HepG2 (cell line): ENCODE measurements around the gene ACSL6. TPM values are rescaled to one million over a fixed set of nuclear protein-coding genes. Genes with fewer than 3 reads are reported as not detected.
A peak's percentile ranks its signal among the peaks of the same experiment; 100 is the strongest.

Experiments used
- ARID2 ChIP-seq: sonication (generic); formaldehyde crosslinking; IDR thresholded peaks from 2 replicates; pipeline ENCODE4 v1.8.1; 2022; ENCODE audit warnings: mild to moderate bottlenecking, missing genetic modification reagents, borderline replicate concordance
- ATF1 ChIP-seq: IDR thresholded peaks from 2 replicates; pipeline ENCODE4 v1.6.1; 2016; ENCODE audit warnings: mild to moderate bottlenecking, control low read depth
- ATF6 ChIP-seq: sonication (generic); formaldehyde crosslinking; conservative IDR thresholded peaks from 2 replicates; pipeline ENCODE4 v1.4.0; 2020; ENCODE audit warnings: missing genetic modification reagents
- DPF2 ChIP-seq: sonication (generic); formaldehyde crosslinking; IDR thresholded peaks from 2 replicates; pipeline ENCODE4 v1.4.0; 2020; ENCODE audit warnings: mild to moderate bottlenecking, low read depth, missing genetic modification reagents, borderline replicate concordance
- FIP1L1 ChIP-seq: fragments of 200-400 bp; formaldehyde crosslinking; IDR thresholded peaks from 2 replicates; pipeline ENCODE4 v1.6.1; 2018; ENCODE audit warnings: low read depth, mild to moderate bottlenecking, low read length, moderate library complexity, borderline replicate concordance; ENCODE audit not compliant: insufficient read depth
- HOXA9 ChIP-seq: sonication (generic); formaldehyde crosslinking; IDR thresholded peaks from 2 replicates; pipeline ENCODE4 v1.8.1; 2022; ENCODE audit warnings: missing genetic modification reagents, mild to moderate bottlenecking, moderate library complexity, borderline replicate concordance
- KLF9 ChIP-seq: IDR thresholded peaks from 2 replicates; pipeline ENCODE4 v1.6.1; 2016; ENCODE audit warnings: low read depth
- MTA3 ChIP-seq: sonication (generic); formaldehyde crosslinking; IDR thresholded peaks from 2 replicates; pipeline ENCODE4 v1.4.0; 2020; ENCODE audit warnings: missing genetic modification reagents
- NFIC ChIP-seq: IDR thresholded peaks from 2 replicates; pipeline ENCODE4 v1.6.1; 2012; ENCODE audit warnings: mild to moderate bottlenecking, low read length, inconsistent platforms
- NR2C2 ChIP-seq: sonication (generic); formaldehyde crosslinking; IDR thresholded peaks from 2 replicates; pipeline ENCODE4 v1.4.0; 2020; ENCODE audit warnings: missing genetic modification reagents, mild to moderate bottlenecking, moderate library complexity, borderline replicate concordance
- SOX6 ChIP-seq, 2 experiments: fragments of 450-650 bp in 1 of 2; sonication (generic) in 1 of 2; formaldehyde crosslinking in 1 of 2; IDR thresholded peaks; 2 replicates each; pipeline versions ENCODE4 v1.4.0 to v1.6.1; 2017 to 2020; ENCODE audit warnings: antibody characterized with exemption in 1 of 2, mild to moderate bottlenecking in 1 of 2, missing genetic modification reagents in 1 of 2
- ZBED4 ChIP-seq: sonication (generic); formaldehyde crosslinking; IDR thresholded peaks from 2 replicates; pipeline ENCODE4 v1.4.0; 2020; ENCODE audit warnings: missing genetic modification reagents, borderline replicate concordance
- ZBTB43 ChIP-seq: sonication (generic); formaldehyde crosslinking; conservative IDR thresholded peaks from 2 replicates; pipeline ENCODE4 v1.4.0; 2020; ENCODE audit warnings: missing genetic modification reagents
- ZFP82 ChIP-seq: sonication (generic); formaldehyde crosslinking; IDR thresholded peaks from 2 replicates; pipeline ENCODE4 v1.5.1; 2020; ENCODE audit warnings: mild to moderate bottlenecking, missing genetic modification reagents, borderline replicate concordance
- ZIK1 ChIP-seq: sonication (generic); formaldehyde crosslinking; IDR thresholded peaks from 2 replicates; pipeline ENCODE4 v1.5.0; 2020; ENCODE audit warnings: mild to moderate bottlenecking, low read depth, missing genetic modification reagents, borderline replicate concordance
- ZNF138 ChIP-seq: sonication (generic); formaldehyde crosslinking; IDR thresholded peaks from 2 replicates; pipeline ENCODE4 v1.5.0; 2020; ENCODE audit warnings: mild to moderate bottlenecking, low read depth, missing genetic modification reagents
- ZNF580 ChIP-seq: IDR thresholded peaks from 2 replicates; pipeline ENCODE4 v1.6.1; 2016; ENCODE audit warnings: low read depth, borderline replicate concordance
- ZNF75D ChIP-seq: sonication (generic); formaldehyde crosslinking; IDR thresholded peaks from 2 replicates; pipeline ENCODE4 v1.8.1; 2023; ENCODE audit warnings: missing genetic modification reagents, mild to moderate bottlenecking, borderline replicate concordance
- ZSCAN21 ChIP-seq: sonication (generic); formaldehyde crosslinking; IDR thresholded peaks from 2 replicates; pipeline ENCODE4 v1.8.0; 2022; ENCODE audit warnings: mild to moderate bottlenecking, missing genetic modification reagents, moderate library complexity, borderline replicate concordance
- polyA plus RNA-seq, 8 experiments: library from polyadenylated mRNA; depleted of rRNA in 3 of 8; stranded (reverse) in 7 of 8; unstranded in 1 of 8; fragments of >200 nt; fragmentation: Illumina TruSeq in 4 of 8; extraction: Trizol in 4 of 8; gene quantifications; 2 replicates each; pipeline versions ENCODE4 v1.2.1 to v1.2.3, GENCODE V29; 2011 to 2016; ENCODE audit warnings: low read depth in 4 of 8, missing spikeins in 1 of 8, mixed read lengths in 1 of 8; ENCODE audit not compliant: insufficient read depth in 1 of 8
- total RNA-seq, 5 experiments: library from RNA; depleted of rRNA; stranded (reverse); fragments of >200 nt; fragmentation: Illumina TruSeq; extraction: Trizol; gene quantifications; 2 replicates each; pipeline ENCODE4 v1.2.3, GENCODE V29; 2016; ENCODE audit warnings: low read depth in 1 of 5

The ACSL6 gene
- total and polyA plus RNA-seq, 2 of the 13 experiments (the other 11 are each of a cell fraction or from before 2014, with no cell fraction given), result 3.7 to 3.8 TPM

- 0 out of 2 replicates have a peak, but pooled peaks have one; percentile 43 for TF ChIP-seq ZNF75D (CRISPR knock-in tag)
- no peak for TF ChIP-seq NR2C2 (CRISPR knock-in tag)
- no peak for TF ChIP-seq FIP1L1
- peak; percentile 77; the same call in 1 of the 2 replicates for TF ChIP-seq KLF9 (CRISPR knock-in tag)
- peak; percentile 82; the same call in 1 of the 2 replicates for TF ChIP-seq ARID2 (CRISPR knock-in tag)
- no peak for TF ChIP-seq ATF1 (CRISPR knock-in tag)
- peak; percentile 46; the same call in 1 of the 2 replicates for TF ChIP-seq ZSCAN21 (CRISPR knock-in tag)
- TF ChIP-seq ZIK1 (CRISPR knock-in tag), result 0 out of 2 replicates have a peak, but pooled peaks have one; percentile 40
- TF ChIP-seq HOXA9 (CRISPR knock-in tag), result 0 out of 2 replicates have a peak, but pooled peaks have one; percentile 69
- no peak for TF ChIP-seq ZNF138 (CRISPR knock-in tag)
- TF ChIP-seq ZBTB43 (CRISPR knock-in tag), result 0 out of 2 replicates have a peak, but pooled peaks have one; percentile 70
- no peak for TF ChIP-seq MTA3 (CRISPR knock-in tag)
- TF ChIP-seq NFIC, result no peak
- TF ChIP-seq ZNF580 (CRISPR knock-in tag), result peak; percentile 91
- no peak for TF ChIP-seq ZFP82 (CRISPR knock-in tag)
- TF ChIP-seq ZBED4 (CRISPR knock-in tag), result peak; percentile 94
- no peak for TF ChIP-seq SOX6 (IDR thresholded peaks at IDR 0.05)
- no peak for TF ChIP-seq SOX6 (CRISPR knock-in tag; IDR thresholded peaks at IDR 0.05)
- TF ChIP-seq ATF6, result 0 out of 2 replicates have a peak, but pooled peaks have one; percentile 77
- TF ChIP-seq DPF2 (CRISPR knock-in tag), result no peak
Measured at GRCh38 chr5:132012371-132013005, 1.0 kb upstream of the ACSL6 start (continued).
